ENCODE results near the gene NFYC. TPM values are rescaled to one million over a fixed set of nuclear protein-coding genes. Genes with fewer than 3 reads are reported as not detected.

NFYC gene
- total RNA-seq, 4 donors from 2014 or later, result 29.8 to 44.6 (median 32.4) TPM

DNA sequence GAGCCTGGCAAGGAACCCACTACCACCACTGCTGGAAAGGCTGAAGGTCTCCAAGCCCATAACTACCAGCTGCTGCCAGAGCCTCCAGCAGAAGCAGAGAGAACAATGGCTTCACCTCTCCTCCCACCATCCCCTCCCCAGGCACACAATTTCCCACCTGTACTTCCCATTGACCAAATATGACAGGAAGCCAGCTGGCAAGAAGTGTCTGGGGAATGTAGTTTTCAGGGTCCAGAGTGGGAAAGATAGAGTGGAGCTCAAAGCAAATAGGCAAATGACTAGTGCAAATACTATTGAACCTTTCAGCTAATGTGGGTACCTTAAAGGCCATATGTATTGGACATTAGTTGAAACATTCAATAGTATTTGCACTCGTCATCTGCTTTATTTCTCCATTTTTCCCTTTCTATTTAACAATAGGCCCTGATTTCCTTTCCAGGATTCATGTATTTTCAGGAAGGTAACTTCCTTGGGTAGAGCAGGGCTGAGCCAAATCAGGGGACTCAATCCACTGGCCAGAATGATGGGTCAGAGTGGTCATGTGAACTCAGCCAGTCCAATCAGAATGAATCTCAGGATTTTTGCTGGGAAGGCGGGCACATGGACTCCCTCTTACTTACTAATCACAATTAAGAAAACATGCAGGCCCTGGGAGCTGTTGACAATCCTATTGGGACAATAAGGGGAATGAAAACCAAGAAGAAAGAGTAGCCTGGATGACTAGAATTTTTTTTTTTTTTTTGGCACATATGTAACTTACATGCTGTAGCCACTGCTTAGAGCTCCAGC, 12.1 kb upstream of the NFYC start:
- TF ChIP-seq, protein P1, sequence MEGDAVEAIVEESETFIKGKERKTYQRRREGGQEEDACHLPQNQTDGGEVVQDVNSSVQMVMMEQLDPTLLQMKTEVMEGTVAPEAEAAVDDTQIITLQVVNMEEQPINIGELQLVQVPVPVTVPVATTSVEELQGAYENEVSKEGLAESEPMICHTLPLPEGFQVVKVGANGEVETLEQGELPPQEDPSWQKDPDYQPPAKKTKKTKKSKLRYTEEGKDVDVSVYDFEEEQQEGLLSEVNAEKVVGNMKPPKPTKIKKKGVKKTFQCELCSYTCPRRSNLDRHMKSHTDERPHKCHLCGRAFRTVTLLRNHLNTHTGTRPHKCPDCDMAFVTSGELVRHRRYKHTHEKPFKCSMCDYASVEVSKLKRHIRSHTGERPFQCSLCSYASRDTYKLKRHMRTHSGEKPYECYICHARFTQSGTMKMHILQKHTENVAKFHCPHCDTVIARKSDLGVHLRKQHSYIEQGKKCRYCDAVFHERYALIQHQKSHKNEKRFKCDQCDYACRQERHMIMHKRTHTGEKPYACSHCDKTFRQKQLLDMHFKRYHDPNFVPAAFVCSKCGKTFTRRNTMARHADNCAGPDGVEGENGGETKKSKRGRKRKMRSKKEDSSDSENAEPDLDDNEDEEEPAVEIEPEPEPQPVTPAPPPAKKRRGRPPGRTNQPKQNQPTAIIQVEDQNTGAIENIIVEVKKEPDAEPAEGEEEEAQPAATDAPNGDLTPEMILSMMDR (IDR thresholded peaks at IDR 0.05), result no peak
- ATAC-seq (ENCODE audit: low FRiP score) (no peak), DNase-seq (ENCODE audit: low spot score) (no peak)

DNA sequence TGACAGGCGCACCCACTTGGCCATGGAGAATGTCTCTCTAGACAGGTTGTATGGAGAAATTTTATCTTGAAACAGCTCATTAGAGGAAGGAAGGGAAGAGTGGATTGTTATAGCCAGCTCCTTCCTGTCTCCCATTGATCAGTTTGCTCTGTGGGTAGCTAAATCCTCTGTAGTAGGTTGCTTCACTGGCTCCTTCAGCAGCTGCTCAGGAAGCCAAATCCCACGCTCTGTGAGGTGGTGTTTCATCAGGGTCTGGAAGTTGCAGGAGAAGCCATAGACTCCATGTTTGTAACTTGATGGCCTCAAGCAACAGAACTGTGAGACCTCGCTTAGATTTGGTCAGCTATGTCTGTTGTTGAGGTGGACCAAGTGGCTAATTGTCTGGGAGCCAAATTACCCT, 6.8 kb upstream of the NFYC start:
- DNase-seq (ENCODE audit: low spot score), result no peak
- TF ChIP-seq, protein P1 (IDR thresholded peaks at IDR 0.05), result no peak
- ATAC-seq (ENCODE audit: low FRiP score), result no peak

DNA sequence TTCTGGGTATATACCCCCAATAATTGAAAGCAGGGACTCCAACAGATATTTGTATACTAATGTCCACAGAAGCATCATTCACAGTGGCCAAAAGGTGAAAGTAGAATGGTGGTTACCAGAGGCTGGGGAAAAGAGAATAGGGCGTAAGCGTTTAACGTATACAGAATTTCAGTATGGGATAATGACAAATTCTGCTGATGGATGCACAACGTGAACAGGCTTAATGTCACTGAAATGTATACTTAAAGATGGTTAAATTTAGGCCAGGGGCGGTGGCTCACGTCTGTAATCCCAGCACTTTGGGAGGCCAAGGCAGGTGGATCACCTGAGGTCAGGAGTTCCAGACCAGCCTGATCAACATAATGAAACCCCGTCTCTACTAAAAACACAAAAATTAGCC, 4.4 kb upstream of the NFYC start:
- TF ChIP-seq, protein P1 (IDR thresholded peaks at IDR 0.05), result no peak
- ATAC-seq (ENCODE audit: low FRiP score) (no peak), DNase-seq (ENCODE audit: low spot score) (no peak)

DNA sequence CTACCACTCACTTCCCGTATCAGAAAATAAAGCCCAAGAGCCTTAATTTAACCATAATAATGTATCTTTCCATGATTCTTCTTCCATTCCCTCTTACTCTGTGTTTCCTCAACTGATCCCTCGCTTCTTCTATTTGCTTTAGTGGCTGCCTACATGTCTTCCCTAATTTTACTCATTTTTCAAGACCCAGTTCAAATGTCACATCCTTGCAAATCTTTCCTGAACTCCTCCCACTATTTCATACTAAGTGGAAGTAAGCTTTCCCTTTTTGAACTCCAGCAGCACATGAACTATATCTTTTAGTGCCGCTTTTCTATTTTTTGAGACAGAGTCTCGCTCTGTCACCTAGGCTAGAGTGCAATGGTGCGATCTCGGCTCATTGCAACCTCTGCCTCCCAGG, 3.8 kb upstream of the NFYC start:
- DNase-seq (ENCODE audit: low spot score) (no peak), ATAC-seq (ENCODE audit: low FRiP score) (no peak)
- TF ChIP-seq, protein P1 (IDR thresholded peaks at IDR 0.05), result no peak

DNA sequence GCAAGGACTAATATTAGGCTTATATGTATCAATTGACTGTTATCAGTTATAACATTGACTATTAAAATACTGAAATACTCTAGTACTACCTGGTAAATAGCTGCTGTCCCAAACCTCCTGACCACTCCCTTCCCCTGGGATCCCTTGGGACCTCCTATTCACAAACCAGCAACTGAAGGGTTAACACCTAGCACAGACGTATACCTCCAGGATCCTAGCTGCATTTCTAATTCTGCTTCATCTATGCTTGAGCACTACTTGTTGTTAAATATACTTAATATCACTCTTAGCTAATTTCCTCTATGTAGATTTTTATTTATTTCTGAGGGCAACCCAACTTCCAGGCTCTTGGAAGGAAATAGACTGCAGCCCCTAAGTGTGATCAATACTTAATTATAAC, 1.8 kb upstream of the NFYC start:
- DNase-seq (ENCODE audit: low spot score), result no peak
- ATAC-seq (ENCODE audit: low FRiP score), result no peak
- TF ChIP-seq, protein P1 (IDR thresholded peaks at IDR 0.05), result no peak

DNA sequence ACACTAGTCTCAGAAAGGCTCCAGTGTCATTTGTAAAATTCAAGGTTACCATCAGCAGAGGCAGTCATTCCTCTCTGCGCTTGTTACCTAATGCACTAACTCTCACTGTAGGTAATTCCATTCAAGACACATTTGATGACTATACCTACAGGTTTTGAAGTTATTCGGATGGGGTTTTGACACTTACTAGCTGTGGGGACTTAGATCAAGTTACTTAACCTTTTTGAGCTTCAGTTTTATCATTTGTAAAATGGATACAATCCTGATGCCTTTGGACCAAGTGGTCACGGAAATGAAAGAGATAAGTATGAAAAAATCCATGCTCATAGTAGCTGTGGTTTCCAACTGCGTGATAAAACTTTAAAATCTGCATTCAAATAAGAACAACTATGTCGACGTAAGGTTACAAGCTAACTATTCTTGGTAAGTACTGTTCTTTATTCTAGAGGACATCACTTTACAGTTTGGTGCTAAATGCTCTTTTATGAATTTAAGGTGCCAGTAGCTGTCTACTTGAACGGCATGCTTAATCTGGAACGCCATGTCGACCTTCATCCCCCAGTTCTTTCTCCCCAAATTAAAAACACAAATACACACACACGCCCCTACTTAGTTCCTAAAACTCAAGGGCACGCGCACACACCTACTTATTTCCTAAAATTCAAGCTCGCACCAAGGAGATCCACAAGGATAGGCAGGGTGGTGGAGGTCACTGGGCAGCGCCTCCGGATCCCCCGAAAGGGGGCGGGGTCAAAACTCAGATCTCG, 550 bp upstream of the NFYC start:
- TF ChIP-seq, protein P1 (IDR thresholded peaks at IDR 0.05), result no peak
- no peak for DNase-seq (ENCODE audit: low spot score)
- ATAC-seq (ENCODE audit: low FRiP score), result no peak
